SK-N-MC (cell line): ENCODE results near the gene RHEX.

Experiments used
- DNase-seq: peaks from one replicate; pipeline ENCODE4 v3.0.0-alpha.2; 2011; ENCODE audit warnings: low read depth, low spot score
- H3K27ac ChIP-seq: fragments of 200-600 bp; sonication (generic); 2 replicates; pipeline ENCODE4 v1.5.1; 2016; ENCODE audit warnings: mixed run types
- H3K36me3 ChIP-seq: fragments of 200-600 bp; sonication (generic); 2 replicates; pipeline ENCODE4 v1.6.1; 2017; ENCODE audit warnings: antibody characterized with exemption, low read length, mixed read lengths; ENCODE audit not compliant: insufficient read depth
- H3K4me3 ChIP-seq: fragments of 200-600 bp; sonication (generic); 2 replicates; pipeline ENCODE4 v1.5.1; 2016
- H3K9ac ChIP-seq: fragments of 200-600 bp; sonication (generic); 2 replicates; pipeline ENCODE4 v1.8.0; 2017; ENCODE audit warnings: mixed run types, mixed read lengths; ENCODE audit not compliant: insufficient read length
- H3K9me3 ChIP-seq: fragments of 200-600 bp; sonication (generic); 2 replicates; pipeline ENCODE4 v1.6.1; 2017; ENCODE audit warnings: low read depth, mild to moderate bottlenecking, antibody characterized with exemption, low read length, moderate library complexity, mixed read lengths
- EZH2 ChIP-seq: fragments of 200-600 bp; sonication (generic); IDR thresholded peaks from one replicate; pipeline ENCODE4 v1.6.1; 2017; ENCODE audit warnings: antibody characterized with exemption
- FOXP2 ChIP-seq: optimal IDR thresholded peaks from 2 replicates; pipeline ENCODE3; 2011; ENCODE audit warnings: mild to moderate bottlenecking, moderate library complexity; ENCODE audit not compliant: insufficient read depth; ENCODE audit errors: extremely low read length, control extremely low read depth
- POLR2AphosphoS5 ChIP-seq: IDR thresholded peaks from 2 replicates; pipeline ENCODE4 v1.6.1; 2012; ENCODE audit warnings: mild to moderate bottlenecking, low read depth, low read length, borderline replicate concordance

RHEX gene

GRCh38 chr1:206023695-206024094 is 29.3 kb upstream of the RHEX start, which contains the start of gene CTSE:
Gene CTSE, minus strand, starts transcription at chr1:206023895. Its CDS starts 104 bp downstream, at chr1:206023791.
- TF ChIP-seq EZH2 (no peak), FOXP2 (no peak), POLR2AphosphoS5 (no peak)
- Histone ChIP-seq H3K9ac (no peak within 1 kb of the TSS), H3K36me3 (no peaks in the 10 kb centered on the region), H3K9me3 (no peaks in the 10 kb centered on the region), H3K4me3 (no peak within 1 kb of the TSS), H3K27ac (no peak within 1 kb of the TSS)
- no peak for DNase-seq

GRCh38 chr1:206025283-206025820 is 27.6 kb upstream of the RHEX start:
- TF ChIP-seq POLR2AphosphoS5 = no peak
- TF ChIP-seq EZH2 = no peak
- TF ChIP-seq FOXP2 = no peak
- Histone ChIP-seq H3K27ac (no peak overlapping the region), H3K4me3 (no peak overlapping the region), H3K9me3 (no peaks in the 10 kb centered on the region), H3K36me3 (no peaks in the 10 kb centered on the region), H3K9ac (no peak overlapping the region)
- DNase-seq = no peak

GRCh38 chr1:206029484-206029883 is 23.5 kb upstream of the RHEX start:
- no peak for TF ChIP-seq FOXP2
- no peak for TF ChIP-seq EZH2
- no peak for TF ChIP-seq POLR2AphosphoS5
- Histone ChIP-seq H3K27ac (no peak overlapping the region), H3K9ac (no peak overlapping the region), H3K9me3 (no peaks in the 10 kb centered on the region), H3K4me3 (no peak overlapping the region), H3K36me3 (no peaks in the 10 kb centered on the region)
- DNase-seq = no peak

GRCh38 chr1:206030191-206030590 is 22.8 kb upstream of the RHEX start:
- TF ChIP-seq EZH2 (no peak), FOXP2 (no peak), POLR2AphosphoS5 (no peak)
- H3K27ac ChIP-seq = no peak overlapping the region
- no peak overlapping the region for H3K9ac ChIP-seq
- no peak for DNase-seq
- no peaks in the 10 kb centered on the region for H3K9me3 ChIP-seq
- no peak overlapping the region for H3K4me3 ChIP-seq
- no peaks in the 10 kb centered on the region for H3K36me3 ChIP-seq

- TF ChIP-seq POLR2AphosphoS5 = no peak
- TF ChIP-seq EZH2 = no peak
- TF ChIP-seq FOXP2 = no peak
- peak; percentile 14 for DNase-seq
- H3K9me3 ChIP-seq = no peaks in the 10 kb centered on the region
- no peak overlapping the region for H3K27ac ChIP-seq
- H3K4me3 ChIP-seq = no peak overlapping the region
- H3K9ac ChIP-seq = no peak overlapping the region
- no peaks in the 10 kb centered on the region for H3K36me3 ChIP-seq
These were observed 22.3 kb upstream of the RHEX start for GRCh38 chr1:206030714-206031113.

GRCh38 chr1:206032380-206033140 is 20.4 kb upstream of the RHEX start:
- H3K9me3 ChIP-seq = no peaks in the 10 kb centered on the region
- H3K9ac ChIP-seq = no peak overlapping the region
- no peaks in the 10 kb centered on the region for H3K36me3 ChIP-seq
- no peak overlapping the region for H3K27ac ChIP-seq
- H3K4me3 ChIP-seq = no peak overlapping the region
- TF ChIP-seq FOXP2 (no peak), EZH2 (no peak), POLR2AphosphoS5 (no peak)
- DNase-seq = no peak

- no peaks in the 10 kb centered on the region for H3K9me3 ChIP-seq
- no peak overlapping the region for H3K27ac ChIP-seq
- no peak overlapping the region for H3K4me3 ChIP-seq
- no peak for DNase-seq
- H3K9ac ChIP-seq = no peak overlapping the region
- no peaks in the 10 kb centered on the region for H3K36me3 ChIP-seq
- no peak for TF ChIP-seq FOXP2
- TF ChIP-seq POLR2AphosphoS5 = no peak
- TF ChIP-seq EZH2 = no peak
These were observed 17.9 kb upstream of the RHEX start for GRCh38 chr1:206035027-206035426.

GRCh38 chr1:206036663-206037455 is 16.1 kb upstream of the RHEX start:
- no peak for TF ChIP-seq EZH2
- TF ChIP-seq POLR2AphosphoS5 = no peak
- no peak for TF ChIP-seq FOXP2
- H3K9me3 ChIP-seq = no peaks in the 10 kb centered on the region
- no peak overlapping the region for H3K9ac ChIP-seq
- no peak for DNase-seq
- H3K27ac ChIP-seq = no peak overlapping the region
- H3K36me3 ChIP-seq = no peaks in the 10 kb centered on the region
- H3K4me3 ChIP-seq = no peak overlapping the region

GRCh38 chr1:206037581-206037980 is 15.4 kb upstream of the RHEX start:
- Histone ChIP-seq H3K4me3 (no peak overlapping the region), H3K9ac (no peak overlapping the region), H3K36me3 (no peaks in the 10 kb centered on the region), H3K9me3 (no peaks in the 10 kb centered on the region), H3K27ac (no peak overlapping the region)
- no peak for DNase-seq
- TF ChIP-seq POLR2AphosphoS5 (no peak), FOXP2 (no peak), EZH2 (no peak)
